Left lung (tissue), 10 donors: Measurements from ENCODE around the gene DDIT3. TPM values are rescaled to one million over a fixed set of nuclear protein-coding genes. Genes with fewer than 3 reads are reported as not detected.
"Not testable (repeated sequence)": the region's sequence is repeated elsewhere in the genome, so short reads cannot be mapped to it uniquely, and the experiment has no call there.

Experiments used
- ATAC-seq: fragments of 200-7000 bp; cut with Tn5 transposase; one replicate; pipeline ENCODE4 v1.9.1; 2020; ENCODE audit warnings: moderate library complexity
- DNase-seq, 4 donors: peaks; one replicate each; pipeline ENCODE4 v3.0.0-alpha.2; 2013 to 2020
- H3K27ac ChIP-seq, 2 donors: fragments of 200-600 bp; sonication (generic) in 1 of 2; one replicate each; pipeline versions ENCODE4 v1.5.0 to v1.8.0; 2020 to 2021
- H3K27me3 ChIP-seq, 2 donors: fragments of 200-600 bp; sonication (generic) in 1 of 2; one replicate each; pipeline versions ENCODE4 v1.5.0 to v1.8.0; 2020 to 2021
- H3K36me3 ChIP-seq, 2 donors: fragments of 200-600 bp; sonication (generic) in 1 of 2; one replicate each; pipeline versions ENCODE4 v1.5.0 to v1.8.0; 2020 to 2021
- H3K4me1 ChIP-seq, 2 donors: fragments of 200-600 bp; one replicate each; pipeline ENCODE4 v1.8.0; 2021
- H3K4me3 ChIP-seq, 2 donors: fragments of 200-600 bp; sonication (generic) in 1 of 2; one replicate each; pipeline versions ENCODE4 v1.5.0 to v1.8.0; 2020 to 2021; ENCODE audit warnings: mild to moderate bottlenecking in 1 of 2
- H3K9me3 ChIP-seq, 2 donors: fragments of 200-600 bp; sonication (generic) in 1 of 2; one replicate each; pipeline versions ENCODE4 v1.5.0 to v1.8.0; 2020 to 2021
- CTCF ChIP-seq, 2 donors: fragments of 200-600 bp; sonication (generic) in 1 of 2; IDR thresholded peaks; one replicate each; pipeline versions ENCODE4 v1.5.0 to v1.8.0; 2021; ENCODE audit warnings: antibody characterized with exemption in 2 of 2
- intact Hi-C, 2 donors: fragments of 100-400 bp; cut with DNase I; formaldehyde crosslinking; loops; one replicate each; pipeline versions ENCODE4 v1.11.2 to v1.14.2; 2022
- polyA plus RNA-seq, 6 donors: library from polyadenylated mRNA; unstranded; fragments of 120-200 nt; gene quantifications; one replicate each; pipeline ENCODE4 v1.2.1, GENCODE V29; 2013; ENCODE audit not compliant: insufficient read length in 6 of 6
- total RNA-seq, 2 donors: library from RNA; stranded (reverse); fragmentation: NEBNext Ultra II Directional; extraction: Animal tissue kit (Norgen Biotek cat#: 25700); gene quantifications; one replicate each; pipeline ENCODE4 v1.2.1, GENCODE V29; 2021
- donor health status: DM: no; HTN: yes; CAD: no.
- donor health status: DM: no; HTN: no; CAD: no.

Gene DDIT3
- total and polyA plus RNA-seq, 8 donors, result 16.4 to 29.4 (median 19.3) TPM

DNA sequence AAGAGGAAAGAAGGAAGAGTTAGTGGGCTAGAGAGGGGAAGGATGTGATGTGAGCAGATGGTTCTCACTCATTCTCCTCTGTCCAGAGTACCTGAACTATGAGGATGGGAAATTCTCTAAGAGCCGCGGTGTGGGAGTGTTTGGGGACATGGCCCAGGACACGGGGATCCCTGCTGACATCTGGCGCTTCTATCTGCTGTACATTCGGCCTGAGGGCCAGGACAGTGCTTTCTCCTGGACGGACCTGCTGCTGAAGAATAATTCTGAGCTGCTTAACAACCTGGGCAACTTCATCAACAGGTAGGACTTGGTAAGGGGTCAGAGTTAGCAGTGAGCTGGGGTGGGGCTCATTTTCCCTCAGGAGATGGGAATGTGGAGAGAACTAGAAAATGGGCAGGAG is 7.6 kb downstream of the DDIT3 start:
- TF ChIP-seq CTCF (IDR thresholded peaks at IDR 0.05), result no peak
- no peak for DNase-seq
- no peak overlapping the region for H3K27ac ChIP-seq
- no peaks in the 10 kb centered on the region for H3K27me3 ChIP-seq
- no peak overlapping the region for H3K4me3 ChIP-seq
- intact Hi-C loops, result no loop called here
- no peaks in the 10 kb centered on the region for H3K9me3 ChIP-seq
- H3K4me1 ChIP-seq, result peaks cover 2 to 17% of the 10 kb centered on the region in 2 donors
- H3K36me3 ChIP-seq, result peaks cover 0 to 91% of the 10 kb centered on the region in 2 donors
- ATAC-seq, result no peak

DNA sequence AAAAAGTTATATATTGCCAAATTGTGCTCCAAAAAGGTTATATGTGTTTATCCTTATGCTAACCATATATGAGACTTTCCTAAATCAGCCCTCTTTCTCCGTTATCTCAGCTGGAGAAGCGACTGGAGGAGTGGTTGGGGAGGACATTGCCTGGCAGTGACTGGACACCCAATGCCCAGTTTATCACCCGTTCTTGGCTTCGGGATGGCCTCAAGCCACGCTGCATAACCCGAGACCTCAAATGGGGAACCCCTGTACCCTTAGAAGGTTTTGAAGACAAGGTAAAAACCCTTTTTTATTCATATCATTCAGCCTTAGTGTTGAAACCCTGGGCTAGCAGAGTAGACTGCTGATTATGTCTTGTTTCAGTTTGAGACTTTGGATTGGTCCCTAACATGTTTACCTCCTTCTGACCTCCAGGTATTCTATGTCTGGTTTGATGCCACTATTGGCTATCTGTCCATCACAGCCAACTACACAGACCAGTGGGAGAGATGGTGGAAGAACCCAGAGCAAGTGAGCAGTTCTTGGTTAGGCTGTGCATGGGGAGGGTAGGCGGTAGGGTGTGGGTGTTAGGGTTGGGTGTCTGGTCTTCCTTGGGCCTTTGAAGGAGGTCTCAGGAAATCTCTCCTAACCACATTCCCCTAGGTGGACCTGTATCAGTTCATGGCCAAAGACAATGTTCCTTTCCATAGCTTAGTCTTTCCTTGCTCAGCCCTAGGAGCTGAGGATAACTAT is 8.6 kb downstream of the DDIT3 start:
- peaks cover 0 to 8% of the 10 kb centered on the region in 2 donors for H3K4me1 ChIP-seq
- peaks cover 0 to 82% of the 10 kb centered on the region in 2 donors for H3K36me3 ChIP-seq
- intact Hi-C loops, result no loop called here
- H3K9me3 ChIP-seq, result no peaks in the 10 kb centered on the region
- H3K27me3 ChIP-seq, result no peaks in the 10 kb centered on the region
- DNase-seq, result no peak
- no peak for TF ChIP-seq CTCF (IDR thresholded peaks at IDR 0.05)
- H3K27ac ChIP-seq, result no peak overlapping the region
- no peak for ATAC-seq
- no peak overlapping the region for H3K4me3 ChIP-seq

GRCh38 chr12:57511161-57511560 is 9.2 kb downstream of the DDIT3 start:
- H3K27ac ChIP-seq, result no peak overlapping the region
- ATAC-seq (no peak), DNase-seq (no peak)
- no peak overlapping the region for H3K4me3 ChIP-seq
- no peaks in the 10 kb centered on the region for H3K27me3 ChIP-seq
- peaks cover 0 to 5% of the 10 kb centered on the region in 2 donors for H3K4me1 ChIP-seq
- H3K9me3 ChIP-seq, result no peaks in the 10 kb centered on the region
- H3K36me3 ChIP-seq, result peaks cover 0 to 82% of the 10 kb centered on the region in 2 donors
- no peak for TF ChIP-seq CTCF (IDR thresholded peaks at IDR 0.05)
- intact Hi-C loops, result no loop called here

DNA sequence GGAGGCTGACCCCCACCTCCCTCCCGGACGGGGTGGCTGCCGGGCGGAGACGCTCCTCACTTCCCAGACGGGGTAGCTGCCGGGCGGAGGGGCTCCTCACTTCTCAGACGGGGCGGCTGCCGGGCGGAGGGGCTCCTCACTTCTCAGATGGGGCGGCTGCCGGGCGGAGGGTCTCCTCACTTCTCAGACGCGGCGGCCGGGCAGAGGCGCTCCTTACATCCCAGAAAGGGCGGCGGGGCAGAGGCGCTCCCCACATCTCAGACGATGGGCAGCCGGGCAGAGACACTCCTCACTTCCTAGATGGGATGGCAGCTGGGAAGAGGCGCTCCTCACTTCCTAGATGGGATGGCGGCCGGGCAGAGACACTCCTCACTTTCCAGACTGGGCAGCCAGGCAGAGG is 12.5 kb downstream of the DDIT3 start:
- peaks cover 0 to 82% of the 10 kb centered on the region in 2 donors for H3K36me3 ChIP-seq
- H3K27me3 ChIP-seq, result not testable (repeated sequence)

GRCh38 chr12:57506541-57506940 is 13.8 kb downstream of the DDIT3 start:
- peak; percentile 29 for ATAC-seq
- H3K9me3 ChIP-seq, intact Hi-C loops, DNase-seq, H3K27me3 ChIP-seq, H3K4me1 ChIP-seq, H3K4me3 ChIP-seq, H3K27ac ChIP-seq: not testable (repeated sequence)
- H3K36me3 ChIP-seq, result peaks cover 0 to 82% of the 10 kb centered on the region in 2 donors

More for the DNA sequence above, 12.5 kb downstream of the DDIT3 start:
- ATAC-seq, H3K4me3 ChIP-seq, DNase-seq, H3K27ac ChIP-seq, H3K9me3 ChIP-seq, H3K4me1 ChIP-seq, intact Hi-C loops: not testable (repeated sequence)

- H3K9me3 ChIP-seq, H3K4me1 ChIP-seq, H3K27ac ChIP-seq, ATAC-seq, DNase-seq, H3K27me3 ChIP-seq, H3K4me3 ChIP-seq, intact Hi-C loops: not testable (repeated sequence)
- peaks cover 0 to 92% of the 10 kb centered on the region in 2 donors for H3K36me3 ChIP-seq
Measured at GRCh38 chr12:57502311-57502969, 17.9 kb downstream of the DDIT3 start.
